ENCODE results near the gene TRAM2. TPM values are rescaled to one million over a fixed set of nuclear protein-coding genes. Genes with fewer than 3 reads are reported as not detected.
A peak's percentile ranks its signal among the peaks of the same experiment; 100 is the strongest.

Gene TRAM2
- total and polyA plus RNA-seq, 2 of the 13 experiments (the other 11 are each of a cell fraction or from before 2014, with no cell fraction given), result 49.1 to 72.5 TPM

- Histone ChIP-seq H3K79me2 (ENCODE audit: insufficient read depth, low read length) (no peaks in the 10 kb centered on the region), H3K36me3 (replicated peaks in 1 of 2; ENCODE audit: control insufficient read depth in 1 of 2, insufficient read depth in 2 of 2, low read length in 2 of 2) (no peaks in the 10 kb centered on the region), H3K27ac (ENCODE audit: extremely low read length, insufficient read depth, low read length) (no peak overlapping the region), H3K4me2 (ENCODE audit: low read depth, low read length) (peak overlapping the region; percentile 6; the same call in 1 of the 2 replicates), H3K4me3 (replicated peaks in 1 of 3; ENCODE audit: insufficient read depth in 1 of 3, low read depth in 2 of 3, low read length in 3 of 3) (no peak overlapping the region), H3K9ac (ENCODE audit: insufficient read depth, low read depth, low read length) (no peak overlapping the region), H2AFZ (ENCODE audit: low read length) (peak overlapping the region; percentile 24), H4K20me1 (ENCODE audit: insufficient read depth, low read length) (no peaks in the 10 kb centered on the region), H3K9me3 (ENCODE audit: low read length) (no peaks in the 10 kb centered on the region), H3K27me3 (ENCODE audit: control insufficient read depth in 1 of 2, insufficient read depth in 2 of 2, low read length in 2 of 2) (no peaks in the 10 kb centered on the region), H3K4me1 (ENCODE audit: insufficient read depth, low read length) (peaks cover 25% of the 10 kb centered on the region)
- no peak for FAIRE-seq
- intact Hi-C loops (cut with micrococcal nuclease; ENCODE audit: unreplicated experiment), result no loop called here
- POLR2A ChIA-PET, result no interaction called here
- DNase-seq (ENCODE audit: low spot score), result no peak
- BruUV-seq (replicated peaks), result no TSS peak
- CTCF ChIA-PET (ENCODE audit: low intra/inter-chr PET ratio, low total read pairs), result no interaction called here
- in situ Hi-C loops (cut with HindIII; ENCODE audit: extremely low pct_ligation_motif_present, low pct_unique_long_range_greater_than_20kb), result no loop called here
- WGBS (ENCODE audit: low lambda C conversion rate), result 13% methylated on average over 4 of the region's 4 CpGs
- TF ChIP-seq ZNF703 (CRISPR knock-in tag; IDR thresholded peaks at IDR 0.05; ENCODE audit: borderline replicate concordance) (no peak), ERF (CRISPR knock-in tag; IDR thresholded peaks at IDR 0.05) (no peak), ZNF652 (CRISPR knock-in tag; IDR thresholded peaks at IDR 0.05; ENCODE audit: borderline replicate concordance, low read depth) (peak; percentile 46; the same call in 1 of the 2 replicates), MEIS1 (CRISPR knock-in tag; IDR thresholded peaks at IDR 0.05; ENCODE audit: borderline replicate concordance) (no peak)
- ATAC-seq, result no peak
Measured at GRCh38 chr6:52617087-52617486, 40.2 kb upstream of the TRAM2 start.

GRCh38 chr6:52616059-52616690 is 39.3 kb upstream of the TRAM2 start:
- POLR2A ChIA-PET, result no interaction called here
- 20% methylated on average over 2 of the region's 2 CpGs for WGBS (ENCODE audit: low lambda C conversion rate)
- no peaks in the 10 kb centered on the region for H3K79me2 ChIP-seq (ENCODE audit: insufficient read depth, low read length)

More at GRCh38 chr6:52616059-52616690, 39.3 kb upstream of the TRAM2 start:
- in situ Hi-C loops (cut with HindIII; ENCODE audit: extremely low pct_ligation_motif_present, low pct_unique_long_range_greater_than_20kb) (no loop called here), intact Hi-C loops (cut with micrococcal nuclease; ENCODE audit: unreplicated experiment) (no loop called here)
- Histone ChIP-seq H3K27ac (ENCODE audit: extremely low read length, insufficient read depth, low read length) (no peak overlapping the region), H4K20me1 (ENCODE audit: insufficient read depth, low read length) (no peaks in the 10 kb centered on the region), H3K9ac (ENCODE audit: insufficient read depth, low read depth, low read length) (no peak overlapping the region), H2AFZ (ENCODE audit: low read length) (no peak overlapping the region), H3K27me3 (ENCODE audit: control insufficient read depth in 1 of 2, insufficient read depth in 2 of 2, low read length in 2 of 2) (no peaks in the 10 kb centered on the region), H3K4me2 (ENCODE audit: low read depth, low read length) (no peak overlapping the region), H3K4me1 (ENCODE audit: insufficient read depth, low read length) (peaks cover 34% of the 10 kb centered on the region), H3K9me3 (ENCODE audit: low read length) (no peaks in the 10 kb centered on the region), H3K4me3 (replicated peaks in 1 of 3; ENCODE audit: insufficient read depth in 1 of 3, low read depth in 2 of 3, low read length in 3 of 3) (no peak overlapping the region), H3K36me3 (replicated peaks in 1 of 2; ENCODE audit: control insufficient read depth in 1 of 2, insufficient read depth in 2 of 2, low read length in 2 of 2) (no peaks in the 10 kb centered on the region)
- FAIRE-seq (no peak), DNase-seq (ENCODE audit: low spot score) (no peak), ATAC-seq (no peak)
- CTCF ChIA-PET (ENCODE audit: low intra/inter-chr PET ratio, low total read pairs), result no interaction called here
- TF ChIP-seq SNRNP70 (IDR thresholded peaks at IDR 0.05; ENCODE audit: low read depth, low read length), result no peak
- no peak for TF ChIP-seq ARNT2 (CRISPR knock-in tag; IDR thresholded peaks at IDR 0.05; ENCODE audit: low read depth)
- TF ChIP-seq PLSCR1 (CRISPR knock-in tag; IDR thresholded peaks at IDR 0.05; ENCODE audit: borderline replicate concordance), result no peak
- no TSS peak for BruUV-seq (replicated peaks)

All from HepG2 (cell line).